Subcutaneous abdominal adipose tissue (tissue), 5 donors: ENCODE measurements around the gene LTF.

ENCODE experiments used
- H3K27ac ChIP-seq: one replicate; pipeline ENCODE4 v1.7.0; 2013; ENCODE audit warnings: low read depth, mild to moderate bottlenecking, inconsistent platforms, low read length, moderate library complexity
- H3K27me3 ChIP-seq, 5 donors: one replicate each; pipeline ENCODE4 v1.7.0; 2013; ENCODE audit warnings: low read length in 5 of 5, inconsistent platforms in 1 of 5; ENCODE audit not compliant: control insufficient read depth in 5 of 5, insufficient read depth in 4 of 5
- H3K36me3 ChIP-seq, 5 donors: one replicate each; pipeline ENCODE4 v1.7.0; 2013; ENCODE audit warnings: low read length in 5 of 5; ENCODE audit not compliant: control insufficient read depth in 5 of 5, insufficient read depth in 5 of 5
- H3K4me1 ChIP-seq, 5 donors: one replicate each; pipeline ENCODE4 v1.7.0; 2013; ENCODE audit warnings: low read length in 5 of 5, mild to moderate bottlenecking in 3 of 5, moderate library complexity in 1 of 5; ENCODE audit not compliant: control insufficient read depth in 5 of 5, insufficient read depth in 5 of 5
- H3K4me3 ChIP-seq, 5 donors: one replicate each; pipeline ENCODE4 v1.7.0; 2013; ENCODE audit warnings: low read length in 5 of 5, low read depth in 1 of 5
- H3K9ac ChIP-seq, 5 donors: one replicate each; pipeline ENCODE4 v1.7.0; 2013; ENCODE audit warnings: low read length in 5 of 5, mild to moderate bottlenecking in 4 of 5, moderate library complexity in 3 of 5
- H3K9me3 ChIP-seq, 5 donors: one replicate each; pipeline ENCODE4 v1.7.0; 2013; ENCODE audit warnings: low read length in 5 of 5; ENCODE audit not compliant: control insufficient read depth in 5 of 5
- donor health status: healthy.
- donor health status: healthy.
- donor health status: healthy.
- donor health status: healthy.
- donor health status: healthy.

LTF gene

GRCh38 chr3:46462111-46462510 lies 2.6 kb downstream of the LTF start:
- Histone ChIP-seq H3K36me3 (no peaks in the 10 kb centered on the region), H3K27ac (peak overlapping the region; percentile 64)

DNA sequence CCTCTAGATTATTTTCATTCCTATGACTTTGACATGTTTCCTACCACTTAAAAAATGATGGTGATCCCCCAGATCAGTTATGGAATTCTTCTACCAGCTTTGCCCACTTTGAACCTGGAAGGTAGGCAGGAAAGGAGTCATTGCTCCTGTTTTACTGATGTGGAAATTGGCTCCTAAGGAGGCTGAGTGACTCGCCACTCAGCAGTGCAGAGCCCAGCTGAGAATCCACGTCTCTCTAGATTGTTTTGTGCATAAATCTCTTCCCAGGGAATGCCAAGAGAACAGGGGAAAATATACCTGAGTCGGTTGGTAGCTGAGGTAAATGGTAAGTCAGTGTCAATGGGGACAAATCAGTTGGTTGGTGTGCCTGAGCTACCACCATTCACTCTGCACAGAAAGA lies 4.7 kb downstream of the LTF start:
- peaks cover 13 to 30% (median 24%) of the 10 kb centered on the region in 5 donors for H3K27me3 ChIP-seq
- H3K36me3 ChIP-seq = peaks cover 0 to 12% (median 8%) of the 10 kb centered on the region in 5 donors
- H3K9ac ChIP-seq = no peak overlapping the region
- H3K4me3 ChIP-seq = no peak overlapping the region
- H3K27ac ChIP-seq = no peak overlapping the region
- peaks cover 0 to 6% (median 0%) of the 10 kb centered on the region in 5 donors for H3K9me3 ChIP-seq
- H3K4me1 ChIP-seq = peaks cover 0 to 32% (median 19%) of the 10 kb centered on the region in 5 donors

More at GRCh38 chr3:46462111-46462510, 2.6 kb downstream of the LTF start:
- Histone ChIP-seq H3K4me1 (peaks cover 3 to 51% (median 37%) of the 10 kb centered on the region in 5 donors), H3K9ac (peak overlapping the region in 1 of 5 donors; percentile 22), H3K4me3 (peak overlapping the region in 3 of 5 donors; percentile 47 to 63 (median 54)), H3K9me3 (peaks cover 0 to 6% (median 0%) of the 10 kb centered on the region in 5 donors), H3K27me3 (peaks cover 14 to 30% (median 26%) of the 10 kb centered on the region in 5 donors)

- H3K4me3 ChIP-seq = no peak overlapping the region
- no peak overlapping the region for H3K27ac ChIP-seq
- peaks cover 0 to 2% (median 0%) of the 10 kb centered on the region in 5 donors for H3K27me3 ChIP-seq
- H3K9me3 ChIP-seq = peaks cover 0 to 6% (median 0%) of the 10 kb centered on the region in 5 donors
- peaks cover 0 to 24% (median 11%) of the 10 kb centered on the region in 5 donors for H3K36me3 ChIP-seq
- H3K9ac ChIP-seq = no peak overlapping the region
- no peaks in the 10 kb centered on the region for H3K4me1 ChIP-seq
Measured at GRCh38 chr3:46456118-46456517, 8.6 kb downstream of the LTF start.

GRCh38 chr3:46455231-46456115 lies 9.2 kb downstream of the LTF start:
- H3K27me3 ChIP-seq = peaks cover 0 to 4% (median 1%) of the 10 kb centered on the region in 5 donors
- no peak overlapping the region for H3K4me3 ChIP-seq
- H3K27ac ChIP-seq = no peak overlapping the region
- no peaks in the 10 kb centered on the region for H3K4me1 ChIP-seq
- peaks cover 0 to 26% (median 11%) of the 10 kb centered on the region in 5 donors for H3K36me3 ChIP-seq
- peaks cover 0 to 4% (median 0%) of the 10 kb centered on the region in 5 donors for H3K9me3 ChIP-seq
- no peak overlapping the region for H3K9ac ChIP-seq

DNA sequence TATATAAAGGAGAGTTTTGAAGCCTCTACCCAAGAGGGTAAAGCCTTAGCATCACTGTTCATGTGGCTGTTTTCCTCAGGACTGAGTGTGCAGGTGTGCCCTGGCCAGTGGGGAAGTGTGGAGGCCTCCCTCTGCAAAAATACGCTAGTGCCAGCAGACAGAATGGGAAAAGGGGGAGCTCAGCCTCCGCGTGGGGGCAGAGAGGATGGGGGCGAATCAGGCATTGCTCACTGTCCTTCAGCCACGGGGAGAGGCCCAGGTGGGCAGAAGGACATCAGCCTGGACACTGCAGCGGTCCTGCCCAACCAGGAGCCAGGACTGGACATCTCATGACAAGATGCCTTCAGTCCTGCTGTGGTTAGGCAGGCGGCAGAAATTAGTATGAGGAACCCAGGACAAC lies 10.1 kb downstream of the LTF start:
- Histone ChIP-seq H3K27ac (no peak overlapping the region), H3K27me3 (peaks cover 0 to 5% (median 3%) of the 10 kb centered on the region in 5 donors), H3K9ac (no peak overlapping the region), H3K4me1 (no peaks in the 10 kb centered on the region), H3K9me3 (no peaks in the 10 kb centered on the region), H3K4me3 (no peak overlapping the region), H3K36me3 (peaks cover 0 to 29% (median 11%) of the 10 kb centered on the region in 5 donors)

DNA sequence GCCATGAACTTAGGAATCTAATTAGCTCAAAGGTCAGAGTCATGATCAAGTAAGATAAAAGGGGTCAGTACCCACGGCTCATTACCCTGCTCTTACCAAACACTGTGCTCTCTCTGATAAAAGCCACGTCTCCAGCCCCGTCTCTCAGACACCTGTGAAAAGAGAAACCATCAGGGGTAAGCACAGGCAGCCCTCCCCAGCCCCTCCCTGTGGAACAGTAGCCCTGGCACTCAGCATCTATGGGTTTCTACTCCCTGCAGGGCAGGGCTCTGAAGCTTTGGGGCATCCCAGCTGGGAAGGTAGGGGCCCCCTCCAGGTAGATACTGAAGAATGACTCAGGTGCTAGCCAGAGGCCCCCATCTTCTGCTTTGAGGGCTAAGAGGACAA lies 10.5 kb downstream of the LTF start:
- Histone ChIP-seq H3K36me3 (peaks cover 0 to 29% (median 11%) of the 10 kb centered on the region in 5 donors), H3K27ac (no peak overlapping the region), H3K4me3 (no peak overlapping the region), H3K9me3 (no peaks in the 10 kb centered on the region), H3K4me1 (no peaks in the 10 kb centered on the region), H3K27me3 (peaks cover 0 to 5% (median 3%) of the 10 kb centered on the region in 5 donors), H3K9ac (no peak overlapping the region)

GRCh38 chr3:46453526-46454208 lies 11.0 kb downstream of the LTF start:
- Histone ChIP-seq H3K9ac (no peak overlapping the region), H3K36me3 (peaks cover 0 to 31% (median 11%) of the 10 kb centered on the region in 5 donors), H3K9me3 (no peaks in the 10 kb centered on the region), H3K4me1 (no peaks in the 10 kb centered on the region), H3K4me3 (no peak overlapping the region), H3K27me3 (peaks cover 0 to 5% (median 3%) of the 10 kb centered on the region in 5 donors), H3K27ac (no peak overlapping the region)

- Histone ChIP-seq H3K4me3 (no peak overlapping the region), H3K9ac (no peak overlapping the region), H3K27ac (no peak overlapping the region), H3K9me3 (no peaks in the 10 kb centered on the region), H3K36me3 (peaks cover 0 to 42% (median 4%) of the 10 kb centered on the region in 5 donors), H3K27me3 (peaks cover 0 to 3% (median 3%) of the 10 kb centered on the region in 5 donors), H3K4me1 (peaks cover 0 to 5% (median 0%) of the 10 kb centered on the region in 5 donors)
Measured at GRCh38 chr3:46449755-46450552, 14.8 kb downstream of the LTF start.

DNA sequence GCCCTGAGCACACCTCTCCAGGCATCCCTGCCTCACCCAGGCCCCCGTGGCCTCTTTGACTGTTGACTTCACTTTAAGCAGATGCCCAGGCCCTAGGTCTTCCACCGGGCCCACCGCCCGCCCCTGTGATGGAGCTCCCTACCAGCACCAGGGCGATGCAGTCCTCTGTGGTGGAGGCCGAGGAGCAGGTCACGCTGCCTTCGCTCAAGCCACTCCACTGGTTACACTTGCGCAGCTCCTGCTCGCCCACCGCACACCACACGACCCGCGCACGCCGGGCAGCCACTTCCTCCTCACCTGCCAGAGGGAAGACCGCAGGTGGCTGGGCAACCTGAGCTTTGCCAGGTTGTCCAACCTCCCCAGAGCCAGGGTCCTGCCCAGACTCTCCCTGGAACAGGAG lies 16.0 kb downstream of the LTF start:
- Histone ChIP-seq H3K9me3 (no peaks in the 10 kb centered on the region), H3K4me1 (peaks cover 0 to 5% (median 0%) of the 10 kb centered on the region in 5 donors), H3K36me3 (peaks cover 0 to 44% (median 10%) of the 10 kb centered on the region in 5 donors), H3K27me3 (peaks cover 0 to 3% (median 3%) of the 10 kb centered on the region in 5 donors), H3K4me3 (no peak overlapping the region), H3K9ac (no peak overlapping the region), H3K27ac (no peak overlapping the region)
